Keratinocyte (primary cell): ENCODE measurements around the gene TMEM125. TPM values are rescaled to one million over a fixed set of nuclear protein-coding genes. Genes with fewer than 3 reads are reported as not detected.

Source experiments
- DNase-seq: peaks from one replicate; pipeline ENCODE4 v3.0.0-alpha.2; 2011; ENCODE audit warnings: low read depth, missing footprints, low spot score
- FAIRE-seq: peaks from 2 replicates; lab custom pipeline; 2011; peaks lifted over from hg19 to GRCh38; lab: Jason Lieb, UNC
- H2AFZ ChIP-seq: 2 replicates; pipeline ENCODE4 v1.6.0; 2012; ENCODE audit warnings: low read length, control low read depth, inconsistent platforms; ENCODE audit not compliant: control insufficient read depth
- H3K27ac ChIP-seq: 2 replicates; pipeline ENCODE4 v1.5.1; 2011; ENCODE audit warnings: low read length; ENCODE audit not compliant: control insufficient read depth, insufficient read depth
- H3K27me3 ChIP-seq: 3 replicates; pipeline ENCODE4 v1.6.0; 2011; ENCODE audit warnings: low read length; ENCODE audit not compliant: control insufficient read depth, insufficient read depth; ENCODE audit errors: extremely low read depth
- H3K36me3 ChIP-seq, 2 experiments: 2 replicates in 1 of 2; 3 replicates in 1 of 2; pipeline ENCODE4 v1.5.1; 2011; ENCODE audit warnings: low read length in 2 of 2, mild to moderate bottlenecking in 1 of 2; ENCODE audit not compliant: control insufficient read depth in 2 of 2, insufficient read depth in 2 of 2; ENCODE audit errors: extremely low read depth in 1 of 2
- H3K4me1 ChIP-seq: 3 replicates; pipeline ENCODE4 v1.5.1; 2011; ENCODE audit warnings: low read length; ENCODE audit not compliant: control insufficient read depth, insufficient read depth; ENCODE audit errors: extremely low read depth
- H3K4me2 ChIP-seq: 3 replicates; pipeline ENCODE4 v1.6.0; 2011; ENCODE audit warnings: low read depth, low read length; ENCODE audit not compliant: control insufficient read depth, insufficient read depth; ENCODE audit errors: extremely low read depth
- H3K4me3 ChIP-seq, 3 experiments: fragments of 200-600 bp in 1 of 3; sonication (generic) in 1 of 3; 2 replicates in 2 of 3; 3 replicates in 1 of 3; pipeline ENCODE4 v1.5.1; 2011 to 2016; ENCODE audit warnings: low read length in 3 of 3, mild to moderate bottlenecking in 3 of 3, control low read depth in 2 of 3, inconsistent platforms in 1 of 3, low read depth in 1 of 3, mixed read lengths in 1 of 3, mixed run types in 1 of 3, moderate library complexity in 1 of 3; ENCODE audit not compliant: control insufficient read depth in 2 of 3, insufficient read depth in 2 of 3; ENCODE audit errors: extremely low read depth in 1 of 3
- H3K79me2 ChIP-seq: 2 replicates; pipeline ENCODE4 v1.6.0; 2012; ENCODE audit warnings: low read length; ENCODE audit not compliant: control insufficient read depth, insufficient read depth
- H3K9ac ChIP-seq: 3 replicates; pipeline ENCODE4 v1.6.0; 2011; ENCODE audit warnings: low read length; ENCODE audit not compliant: control insufficient read depth, insufficient read depth; ENCODE audit errors: extremely low read depth
- H3K9me1 ChIP-seq: 3 replicates; pipeline ENCODE4 v1.6.0; 2011; ENCODE audit warnings: low read length; ENCODE audit not compliant: control insufficient read depth, insufficient read depth; ENCODE audit errors: extremely low read depth
- H3K9me3 ChIP-seq: 2 replicates; pipeline ENCODE4 v1.5.1; 2012; ENCODE audit warnings: low read depth, low read length; ENCODE audit not compliant: control insufficient read depth
- H4K20me1 ChIP-seq: 3 replicates; pipeline ENCODE4 v1.6.0; 2011; ENCODE audit warnings: low read length; ENCODE audit not compliant: control insufficient read depth, insufficient read depth; ENCODE audit errors: extremely low read depth
- EZH2 ChIP-seq: IDR thresholded peaks from one replicate; pipeline ENCODE4 v1.6.1; 2012; ENCODE audit warnings: inconsistent platforms, mild to moderate bottlenecking, low read length, moderate library complexity
- dilution Hi-C: fragments of 300-500 bp; cut with MboI; formaldehyde crosslinking; loops from one replicate; pipeline ENCODE4 v1.7.0; 2020; ENCODE audit warnings: low sequenced_read_pairs; ENCODE audit not compliant: extremely low pct_ligation_motif_present
- polyA plus RNA-seq, 5 experiments: library from polyadenylated mRNA; depleted of rRNA in 3 of 5; stranded (reverse) in 3 of 5; stranded (forward) in 1 of 5; unstranded in 1 of 5; fragments of >200 nt; gene quantifications; 1 replicate in 1 of 5; 2 replicates in 3 of 5; 3 replicates in 1 of 5; pipeline versions ENCODE4 v1.2.1 to v1.2.3, GENCODE V29; 2011 to 2012; ENCODE audit warnings: missing spikeins in 2 of 5, low read depth in 1 of 5, low replicate concordance in 1 of 5
- TF ChIP-seq, protein P1 (sequence below), 3 experiments: IDR thresholded peaks in 1 of 3; conservative IDR thresholded peaks in 1 of 3; optimal IDR thresholded peaks in 1 of 3; 2 replicates in 2 of 3; 3 replicates in 1 of 3; pipeline versions ENCODE3 to v1.5.1; 2011; ENCODE audit warnings: low read length in 3 of 3, mild to moderate bottlenecking in 3 of 3, moderate library complexity in 2 of 3, control low read depth in 1 of 3, inconsistent platforms in 1 of 3; ENCODE audit not compliant: insufficient read depth in 2 of 3; ENCODE audit errors: extremely low read depth in 1 of 3

The TMEM125 gene
- polyA plus RNA-seq, 1 donor (not counting 4 experiments of a cell fraction or from before 2014, with no cell fraction given): 0.92 TPM

GRCh38 chr1:43302721-43303470 is 33.1 kb downstream of the TMEM125 start:
- no peaks in the 10 kb centered on the region for H3K9me1 ChIP-seq
- no peaks in the 10 kb centered on the region for H3K79me2 ChIP-seq
- H3K4me1 ChIP-seq: no peaks in the 10 kb centered on the region
- H3K36me3 ChIP-seq: no peaks in the 10 kb centered on the region
- no peak overlapping the region for H2AFZ ChIP-seq
- H3K27ac ChIP-seq: no peak overlapping the region
- TF ChIP-seq, protein P1, sequence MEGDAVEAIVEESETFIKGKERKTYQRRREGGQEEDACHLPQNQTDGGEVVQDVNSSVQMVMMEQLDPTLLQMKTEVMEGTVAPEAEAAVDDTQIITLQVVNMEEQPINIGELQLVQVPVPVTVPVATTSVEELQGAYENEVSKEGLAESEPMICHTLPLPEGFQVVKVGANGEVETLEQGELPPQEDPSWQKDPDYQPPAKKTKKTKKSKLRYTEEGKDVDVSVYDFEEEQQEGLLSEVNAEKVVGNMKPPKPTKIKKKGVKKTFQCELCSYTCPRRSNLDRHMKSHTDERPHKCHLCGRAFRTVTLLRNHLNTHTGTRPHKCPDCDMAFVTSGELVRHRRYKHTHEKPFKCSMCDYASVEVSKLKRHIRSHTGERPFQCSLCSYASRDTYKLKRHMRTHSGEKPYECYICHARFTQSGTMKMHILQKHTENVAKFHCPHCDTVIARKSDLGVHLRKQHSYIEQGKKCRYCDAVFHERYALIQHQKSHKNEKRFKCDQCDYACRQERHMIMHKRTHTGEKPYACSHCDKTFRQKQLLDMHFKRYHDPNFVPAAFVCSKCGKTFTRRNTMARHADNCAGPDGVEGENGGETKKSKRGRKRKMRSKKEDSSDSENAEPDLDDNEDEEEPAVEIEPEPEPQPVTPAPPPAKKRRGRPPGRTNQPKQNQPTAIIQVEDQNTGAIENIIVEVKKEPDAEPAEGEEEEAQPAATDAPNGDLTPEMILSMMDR (optimal IDR thresholded peaks at IDR 0.05 in 1 of 3, IDR thresholded peaks at IDR 0.05 in 1 of 3, conservative IDR thresholded peaks at IDR 0.05 in 1 of 3; ENCODE audit: extremely low read depth in 1 of 3, insufficient read depth in 2 of 3, low read length in 3 of 3): no peak
- no peak for TF ChIP-seq EZH2
- no peak overlapping the region for H3K4me2 ChIP-seq
- dilution Hi-C loops: no loop called here
- no peak overlapping the region for H3K9ac ChIP-seq
- H3K4me3 ChIP-seq: no peak overlapping the region
- DNase-seq (no peak), FAIRE-seq (no peak)
- no peaks in the 10 kb centered on the region for H3K9me3 ChIP-seq
- peaks cover 8% of the 10 kb centered on the region for H3K27me3 ChIP-seq
- H4K20me1 ChIP-seq: no peaks in the 10 kb centered on the region

- H3K27me3 ChIP-seq: peaks cover 8% of the 10 kb centered on the region
- H3K27ac ChIP-seq: no peak overlapping the region
- no peak for FAIRE-seq
- dilution Hi-C loops: no loop called here
- H3K36me3 ChIP-seq: no peaks in the 10 kb centered on the region
- H3K9me3 ChIP-seq: no peaks in the 10 kb centered on the region
- no peak overlapping the region for H3K4me3 ChIP-seq
- TF ChIP-seq EZH2: no peak
- TF ChIP-seq, protein P1 (optimal IDR thresholded peaks at IDR 0.05 in 1 of 3, IDR thresholded peaks at IDR 0.05 in 1 of 3, conservative IDR thresholded peaks at IDR 0.05 in 1 of 3; ENCODE audit: extremely low read depth in 1 of 3, insufficient read depth in 2 of 3, low read length in 3 of 3): no peak
- H4K20me1 ChIP-seq: no peaks in the 10 kb centered on the region
- H3K9me1 ChIP-seq: no peaks in the 10 kb centered on the region
- no peaks in the 10 kb centered on the region for H3K4me1 ChIP-seq
- no peak overlapping the region for H3K4me2 ChIP-seq
- no peaks in the 10 kb centered on the region for H3K79me2 ChIP-seq
- no peak overlapping the region for H3K9ac ChIP-seq
- DNase-seq: no peak
- no peak overlapping the region for H2AFZ ChIP-seq
These were observed 33.9 kb downstream of the TMEM125 start for GRCh38 chr1:43303471-43304313.
